Epithelial cell of esophagus (primary cell): ENCODE results near the gene EHD2.

Source experiments
- DNase-seq: peaks from one replicate; pipeline ENCODE4 v3.0.0; 2010; ENCODE audit warnings: low read depth
- H3K4me3 ChIP-seq: 2 replicates; pipeline ENCODE4 v1.5.1; 2011; ENCODE audit warnings: mild to moderate bottlenecking, low read length, control low read depth
- TF ChIP-seq, protein P1 (sequence below): IDR thresholded peaks from 2 replicates; pipeline ENCODE4 v1.5.1; 2011; ENCODE audit warnings: low read depth, mild to moderate bottlenecking, low read length, control low read depth, inconsistent platforms; ENCODE audit not compliant: insufficient read depth; ENCODE audit errors: missing control alignments

The EHD2 gene

GRCh38 chr19:47674548-47674947 is 38.7 kb upstream of the EHD2 start:
- no peak for DNase-seq
- TF ChIP-seq, protein P1, sequence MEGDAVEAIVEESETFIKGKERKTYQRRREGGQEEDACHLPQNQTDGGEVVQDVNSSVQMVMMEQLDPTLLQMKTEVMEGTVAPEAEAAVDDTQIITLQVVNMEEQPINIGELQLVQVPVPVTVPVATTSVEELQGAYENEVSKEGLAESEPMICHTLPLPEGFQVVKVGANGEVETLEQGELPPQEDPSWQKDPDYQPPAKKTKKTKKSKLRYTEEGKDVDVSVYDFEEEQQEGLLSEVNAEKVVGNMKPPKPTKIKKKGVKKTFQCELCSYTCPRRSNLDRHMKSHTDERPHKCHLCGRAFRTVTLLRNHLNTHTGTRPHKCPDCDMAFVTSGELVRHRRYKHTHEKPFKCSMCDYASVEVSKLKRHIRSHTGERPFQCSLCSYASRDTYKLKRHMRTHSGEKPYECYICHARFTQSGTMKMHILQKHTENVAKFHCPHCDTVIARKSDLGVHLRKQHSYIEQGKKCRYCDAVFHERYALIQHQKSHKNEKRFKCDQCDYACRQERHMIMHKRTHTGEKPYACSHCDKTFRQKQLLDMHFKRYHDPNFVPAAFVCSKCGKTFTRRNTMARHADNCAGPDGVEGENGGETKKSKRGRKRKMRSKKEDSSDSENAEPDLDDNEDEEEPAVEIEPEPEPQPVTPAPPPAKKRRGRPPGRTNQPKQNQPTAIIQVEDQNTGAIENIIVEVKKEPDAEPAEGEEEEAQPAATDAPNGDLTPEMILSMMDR, result no peak
- no peak overlapping the region for H3K4me3 ChIP-seq

DNA sequence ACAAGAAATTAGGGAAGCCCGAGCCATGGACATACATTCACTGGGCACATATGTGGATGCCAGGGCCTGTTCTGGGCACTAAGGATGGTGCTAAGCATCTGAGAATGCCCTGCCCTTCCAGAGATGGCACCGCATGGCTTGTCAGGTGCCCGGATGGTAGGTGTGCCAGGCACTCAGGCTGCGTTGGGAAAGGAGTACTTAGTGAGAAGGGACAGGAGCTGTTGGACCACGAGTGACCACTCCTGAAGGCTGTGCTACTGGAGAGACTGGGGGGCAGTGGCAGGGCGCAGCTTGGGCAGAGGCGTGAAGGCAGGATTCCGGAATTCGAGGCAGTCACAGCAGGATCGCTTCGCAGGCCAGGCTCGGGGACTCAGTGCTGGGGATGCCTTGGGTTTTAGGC is 38.0 kb upstream of the EHD2 start:
- TF ChIP-seq, protein P1, result no peak
- H3K4me3 ChIP-seq, result no peak overlapping the region
- DNase-seq, result no peak

GRCh38 chr19:47675859-47676258 is 37.4 kb upstream of the EHD2 start:
- no peak overlapping the region for H3K4me3 ChIP-seq
- DNase-seq, result no peak
- TF ChIP-seq, protein P1, result no peak

GRCh38 chr19:47676811-47677210 is 36.4 kb upstream of the EHD2 start:
- TF ChIP-seq, protein P1, result no peak
- DNase-seq, result no peak
- H3K4me3 ChIP-seq, result no peak overlapping the region

DNA sequence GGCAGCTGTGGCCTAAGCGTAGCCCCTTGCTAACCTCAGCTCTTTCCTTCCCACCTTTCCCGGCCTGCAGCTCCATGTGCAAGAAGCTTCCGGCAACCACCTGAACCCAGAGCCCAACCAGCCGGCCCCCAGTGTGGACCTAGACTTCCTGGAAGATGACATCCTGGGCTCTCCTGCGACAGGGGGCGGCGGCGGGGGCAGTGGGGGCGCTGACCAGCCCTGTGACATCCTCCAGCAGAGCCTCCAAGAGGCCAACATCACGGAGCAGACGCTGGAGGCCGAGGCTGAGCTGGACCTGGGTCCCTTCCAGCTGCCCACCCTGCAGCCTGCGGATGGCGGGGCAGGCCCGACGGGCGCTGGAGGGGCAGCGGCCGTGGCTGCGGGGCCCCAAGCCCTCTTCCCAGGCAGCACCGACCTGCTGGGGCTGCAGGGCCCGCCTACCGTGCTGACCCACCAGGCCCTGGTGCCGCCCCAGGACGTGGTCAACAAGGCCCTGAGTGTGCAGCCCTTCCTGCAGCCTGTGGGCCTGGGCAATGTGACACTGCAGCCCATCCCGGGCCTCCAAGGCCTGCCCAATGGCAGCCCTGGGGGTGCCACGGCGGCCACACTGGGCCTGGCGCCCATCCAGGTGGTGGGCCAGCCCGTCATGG is 33.8 kb upstream of the EHD2 start:
- TF ChIP-seq, protein P1, result no peak
- H3K4me3 ChIP-seq, result no peak overlapping the region

DNA sequence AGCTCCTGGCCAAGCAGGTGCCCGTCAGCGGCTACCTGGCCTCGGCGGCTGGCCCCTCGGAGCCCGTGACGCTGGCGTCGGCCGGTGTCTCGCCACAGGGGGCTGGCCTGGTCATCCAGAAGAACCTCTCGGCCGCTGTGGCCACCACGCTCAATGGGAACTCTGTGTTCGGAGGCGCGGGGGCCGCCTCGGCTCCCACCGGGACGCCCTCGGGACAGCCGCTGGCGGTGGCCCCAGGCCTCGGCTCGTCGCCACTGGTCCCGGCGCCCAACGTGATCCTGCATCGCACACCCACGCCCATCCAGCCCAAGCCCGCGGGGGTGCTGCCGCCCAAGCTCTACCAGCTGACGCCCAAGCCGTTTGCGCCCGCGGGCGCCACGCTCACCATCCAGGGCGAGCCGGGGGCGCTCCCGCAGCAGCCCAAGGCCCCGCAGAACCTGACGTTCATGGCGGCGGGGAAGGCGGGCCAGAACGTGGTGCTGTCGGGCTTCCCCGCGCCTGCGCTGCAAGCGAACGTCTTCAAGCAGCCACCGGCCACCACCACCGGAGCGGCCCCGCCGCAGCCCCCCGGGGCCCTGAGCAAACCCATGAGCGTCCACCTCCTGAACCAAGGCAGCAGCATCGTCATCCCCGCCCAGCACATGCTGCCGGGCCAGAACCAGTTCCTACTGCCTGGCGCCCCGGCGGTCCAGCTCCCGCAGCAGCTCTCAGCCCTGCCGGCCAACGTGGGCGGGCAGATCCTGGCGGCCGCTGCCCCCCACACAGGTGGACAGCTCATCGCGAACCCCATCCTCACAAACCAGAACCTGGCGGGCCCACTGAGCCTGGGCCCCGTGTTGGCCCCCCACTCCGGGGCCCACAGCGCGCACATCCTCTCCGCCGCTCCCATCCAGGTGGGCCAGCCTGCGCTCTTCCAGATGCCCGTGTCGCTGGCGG is 33.0 kb upstream of the EHD2 start:
- no peak for DNase-seq
- TF ChIP-seq, protein P1, result no peak
- H3K4me3 ChIP-seq, result no peak overlapping the region

More for the DNA sequence above, 33.8 kb upstream of the EHD2 start:
- no peak for DNase-seq

DNA sequence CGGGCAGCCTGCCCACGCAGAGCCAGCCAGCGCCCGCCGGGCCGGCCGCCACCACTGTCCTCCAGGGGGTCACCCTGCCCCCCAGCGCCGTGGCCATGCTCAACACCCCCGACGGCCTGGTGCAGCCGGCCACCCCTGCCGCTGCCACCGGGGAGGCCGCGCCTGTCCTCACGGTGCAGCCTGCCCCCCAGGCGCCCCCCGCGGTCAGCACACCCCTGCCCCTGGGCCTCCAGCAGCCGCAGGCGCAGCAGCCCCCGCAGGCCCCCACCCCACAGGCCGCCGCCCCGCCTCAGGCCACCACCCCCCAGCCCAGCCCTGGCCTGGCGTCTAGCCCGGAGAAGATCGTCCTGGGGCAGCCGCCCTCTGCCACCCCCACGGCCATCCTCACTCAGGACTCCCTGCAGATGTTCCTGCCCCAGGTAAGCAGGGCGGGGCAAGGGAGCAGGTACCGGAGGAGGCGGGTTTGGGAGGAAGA is 32.3 kb upstream of the EHD2 start:
- H3K4me3 ChIP-seq, result no peak overlapping the region
- TF ChIP-seq, protein P1, result no peak
- no peak for DNase-seq
